ENCODE measurements around the gene AJUBA.

GRCh38 chr14:22986508-22987054 lies 4.2 kb upstream of the AJUBA start:
- TF ChIP-seq SP1 (IDR thresholded peaks at IDR 0.05) = no peak
- no peak for TF ChIP-seq TARDBP (IDR thresholded peaks at IDR 0.05)

Data from HEK293T (cell line).